Kidney epithelial cell (primary cell): ENCODE measurements around the gene VASN. TPM values are rescaled to one million over a fixed set of nuclear protein-coding genes. Genes with fewer than 3 reads are reported as not detected.
"Not testable (repeated sequence)": the region's sequence is repeated elsewhere in the genome, so short reads cannot be mapped to it uniquely, and the experiment has no call there.

Experiments
- DNase-seq: peaks from one replicate; pipeline ENCODE4 v3.0.0-alpha.2; 2010; ENCODE audit warnings: low read depth
- H3K27me3 ChIP-seq: 2 replicates; pipeline ENCODE4 v1.6.0; 2011; ENCODE audit warnings: low read length; ENCODE audit not compliant: control insufficient read depth, insufficient read depth
- H3K36me3 ChIP-seq: 2 replicates; pipeline ENCODE4 v1.5.1; 2011; ENCODE audit warnings: low read length; ENCODE audit not compliant: control insufficient read depth, insufficient read depth
- H3K4me3 ChIP-seq: 2 replicates; pipeline ENCODE4 v1.5.1; 2011; ENCODE audit warnings: low read depth, mild to moderate bottlenecking, control low read depth, low read length
- total RNA-seq: library from RNA; depleted of rRNA; stranded (reverse); fragments of >200 nt; gene quantifications from 2 replicates; pipeline ENCODE4 v1.2.3, GENCODE V29; 2015
- TF ChIP-seq, protein P1 (sequence below): IDR thresholded peaks from 2 replicates; pipeline ENCODE4 v1.5.1; 2011; ENCODE audit warnings: mild to moderate bottlenecking, moderate library complexity, low read length, control low read depth, inconsistent platforms; ENCODE audit not compliant: insufficient read depth, poor library complexity, severe bottlenecking

Gene VASN
- total RNA-seq, 1 donor from 2014 or later: 60.4 TPM

DNA sequence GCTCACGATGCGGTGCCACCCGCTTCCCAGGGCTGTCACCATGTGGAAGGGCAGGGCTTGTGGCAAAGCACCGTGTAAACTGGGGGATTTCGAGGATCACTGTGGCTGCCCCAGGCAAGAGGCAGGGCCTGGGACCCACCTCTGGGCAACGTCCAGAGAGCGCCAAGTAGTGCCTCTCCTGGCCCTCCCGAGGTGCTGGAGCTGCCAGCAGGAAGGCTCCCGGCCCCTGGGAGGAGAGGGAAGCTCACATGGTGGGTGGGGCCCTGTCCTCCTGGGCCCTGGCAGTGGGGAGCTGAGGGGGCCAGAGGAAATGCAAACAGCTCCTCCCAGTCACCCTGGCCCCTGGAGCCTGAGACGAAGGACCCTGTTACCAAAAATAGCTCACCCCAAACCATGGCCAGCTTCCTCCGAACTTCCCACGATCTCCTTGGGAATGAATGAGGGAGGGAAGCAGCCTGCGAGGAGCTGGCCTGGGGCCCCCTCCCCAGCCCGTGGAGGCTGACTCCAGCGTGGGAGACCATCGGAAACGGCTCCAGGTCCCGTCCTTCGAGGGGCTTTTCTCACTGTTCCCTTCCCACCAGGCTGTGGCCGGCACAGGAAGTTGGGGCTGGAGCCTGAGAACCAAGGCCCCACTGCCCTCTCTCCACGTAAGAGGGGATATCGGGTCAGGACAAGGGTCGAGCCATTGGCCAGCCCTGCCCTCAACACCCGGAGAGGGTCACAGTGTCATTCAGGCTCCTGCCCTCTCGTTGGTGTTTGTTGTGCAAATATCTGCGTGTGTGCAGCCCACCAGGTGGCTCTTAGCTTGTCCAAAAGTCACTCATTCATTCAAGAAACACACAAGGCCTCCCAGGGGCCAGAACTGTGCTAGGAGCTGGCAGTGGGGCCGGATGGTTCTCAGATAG, 17.7 kb downstream of the VASN start:
- TF ChIP-seq, protein P1, sequence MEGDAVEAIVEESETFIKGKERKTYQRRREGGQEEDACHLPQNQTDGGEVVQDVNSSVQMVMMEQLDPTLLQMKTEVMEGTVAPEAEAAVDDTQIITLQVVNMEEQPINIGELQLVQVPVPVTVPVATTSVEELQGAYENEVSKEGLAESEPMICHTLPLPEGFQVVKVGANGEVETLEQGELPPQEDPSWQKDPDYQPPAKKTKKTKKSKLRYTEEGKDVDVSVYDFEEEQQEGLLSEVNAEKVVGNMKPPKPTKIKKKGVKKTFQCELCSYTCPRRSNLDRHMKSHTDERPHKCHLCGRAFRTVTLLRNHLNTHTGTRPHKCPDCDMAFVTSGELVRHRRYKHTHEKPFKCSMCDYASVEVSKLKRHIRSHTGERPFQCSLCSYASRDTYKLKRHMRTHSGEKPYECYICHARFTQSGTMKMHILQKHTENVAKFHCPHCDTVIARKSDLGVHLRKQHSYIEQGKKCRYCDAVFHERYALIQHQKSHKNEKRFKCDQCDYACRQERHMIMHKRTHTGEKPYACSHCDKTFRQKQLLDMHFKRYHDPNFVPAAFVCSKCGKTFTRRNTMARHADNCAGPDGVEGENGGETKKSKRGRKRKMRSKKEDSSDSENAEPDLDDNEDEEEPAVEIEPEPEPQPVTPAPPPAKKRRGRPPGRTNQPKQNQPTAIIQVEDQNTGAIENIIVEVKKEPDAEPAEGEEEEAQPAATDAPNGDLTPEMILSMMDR: no peak
- Histone ChIP-seq H3K36me3 (no peaks in the 10 kb centered on the region), H3K27me3 (no peaks in the 10 kb centered on the region), H3K4me3 (no peak overlapping the region)
- no peak for DNase-seq

DNA sequence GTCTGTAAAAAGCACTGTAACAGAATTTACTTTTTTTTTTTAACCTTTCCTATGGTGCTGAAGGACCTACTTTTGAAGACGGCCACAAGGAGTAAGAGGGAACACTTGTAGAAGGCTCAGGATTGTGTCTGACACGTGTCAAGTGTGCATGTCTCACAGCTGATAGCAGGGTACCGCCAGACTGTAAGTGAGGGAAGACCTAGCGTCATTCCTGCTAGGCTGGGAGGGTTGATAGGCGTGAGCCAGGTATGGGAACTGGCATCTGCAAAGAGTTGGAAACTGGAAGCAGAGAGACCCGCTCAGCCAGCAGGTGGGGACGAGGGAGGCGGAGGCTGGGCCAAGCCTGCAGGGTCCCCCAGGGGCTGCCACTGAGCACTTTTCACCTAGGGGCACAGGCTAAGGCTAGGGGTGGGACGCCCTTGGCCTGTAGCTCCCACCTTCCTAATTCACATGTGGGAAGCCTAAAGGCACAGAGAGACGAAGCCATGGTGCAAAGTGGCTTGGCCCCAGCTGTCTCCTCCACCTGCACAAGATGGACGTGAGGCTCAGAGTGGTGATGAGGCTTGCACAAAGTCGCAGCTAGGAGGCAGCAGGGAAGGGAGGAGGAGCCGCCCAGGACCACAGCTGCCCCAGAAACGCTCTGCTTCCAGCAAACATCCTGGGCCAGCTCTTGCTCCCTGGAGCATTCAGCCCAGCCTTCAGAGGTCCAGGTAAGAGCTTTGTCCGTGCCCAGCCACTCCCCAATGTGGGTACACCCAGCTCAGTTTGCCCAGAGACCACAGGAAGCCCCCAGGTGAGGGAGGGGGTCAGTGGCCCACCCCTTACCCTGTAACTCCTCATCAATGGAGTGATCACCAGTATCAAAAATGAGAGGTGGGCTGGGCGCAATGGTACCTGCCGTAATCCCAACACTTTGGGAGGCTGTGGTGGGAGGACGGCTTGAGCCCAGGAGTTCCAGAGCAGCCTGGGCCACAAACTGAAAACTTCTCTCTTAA, 18.9 kb downstream of the VASN start:
- no peaks in the 10 kb centered on the region for H3K27me3 ChIP-seq
- DNase-seq: no peak
- H3K4me3 ChIP-seq: no peak overlapping the region
- TF ChIP-seq, protein P1: no peak
- H3K36me3 ChIP-seq: no peaks in the 10 kb centered on the region

DNA sequence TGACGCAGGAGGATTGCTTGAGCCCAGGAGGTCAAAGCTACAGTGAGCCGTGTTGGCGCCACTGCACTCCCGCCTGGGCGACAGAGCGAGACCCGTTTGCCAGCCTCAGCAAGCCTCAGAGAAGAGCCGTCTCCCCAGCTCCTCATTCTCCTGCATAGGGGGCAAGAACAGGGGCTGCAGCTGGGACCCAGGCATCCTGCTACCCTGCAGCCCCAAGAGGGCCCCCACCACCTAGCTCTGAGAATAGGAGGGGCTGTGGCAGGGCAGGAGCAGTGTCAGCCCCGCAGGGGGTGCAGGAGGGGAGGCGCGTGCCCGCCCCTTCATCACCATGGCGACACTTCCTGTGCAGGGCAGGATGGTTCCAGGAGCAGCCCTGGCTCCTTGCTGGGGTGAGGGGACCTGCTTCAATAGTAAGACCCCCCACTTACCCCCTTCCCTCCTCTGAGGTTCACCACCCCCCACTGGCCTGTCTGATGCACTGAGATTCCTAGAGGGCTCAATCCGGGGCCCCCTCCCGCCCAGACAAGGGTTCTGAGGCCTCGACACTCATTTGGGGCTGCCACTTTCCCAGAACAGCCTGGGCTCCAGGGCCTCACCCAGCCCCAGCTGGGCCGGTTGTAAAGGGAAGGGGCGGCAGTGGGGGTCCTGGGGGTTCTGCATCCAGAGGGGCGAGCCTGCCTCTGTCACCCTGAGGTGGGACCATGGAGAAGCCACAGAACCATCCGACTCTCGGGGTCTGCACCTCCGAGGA, 20.2 kb downstream of the VASN start:
- H3K36me3 ChIP-seq: no peaks in the 10 kb centered on the region
- TF ChIP-seq, protein P1: no peak
- H3K4me3 ChIP-seq: no peak overlapping the region
- no peak for DNase-seq
- H3K27me3 ChIP-seq: no peaks in the 10 kb centered on the region

DNA sequence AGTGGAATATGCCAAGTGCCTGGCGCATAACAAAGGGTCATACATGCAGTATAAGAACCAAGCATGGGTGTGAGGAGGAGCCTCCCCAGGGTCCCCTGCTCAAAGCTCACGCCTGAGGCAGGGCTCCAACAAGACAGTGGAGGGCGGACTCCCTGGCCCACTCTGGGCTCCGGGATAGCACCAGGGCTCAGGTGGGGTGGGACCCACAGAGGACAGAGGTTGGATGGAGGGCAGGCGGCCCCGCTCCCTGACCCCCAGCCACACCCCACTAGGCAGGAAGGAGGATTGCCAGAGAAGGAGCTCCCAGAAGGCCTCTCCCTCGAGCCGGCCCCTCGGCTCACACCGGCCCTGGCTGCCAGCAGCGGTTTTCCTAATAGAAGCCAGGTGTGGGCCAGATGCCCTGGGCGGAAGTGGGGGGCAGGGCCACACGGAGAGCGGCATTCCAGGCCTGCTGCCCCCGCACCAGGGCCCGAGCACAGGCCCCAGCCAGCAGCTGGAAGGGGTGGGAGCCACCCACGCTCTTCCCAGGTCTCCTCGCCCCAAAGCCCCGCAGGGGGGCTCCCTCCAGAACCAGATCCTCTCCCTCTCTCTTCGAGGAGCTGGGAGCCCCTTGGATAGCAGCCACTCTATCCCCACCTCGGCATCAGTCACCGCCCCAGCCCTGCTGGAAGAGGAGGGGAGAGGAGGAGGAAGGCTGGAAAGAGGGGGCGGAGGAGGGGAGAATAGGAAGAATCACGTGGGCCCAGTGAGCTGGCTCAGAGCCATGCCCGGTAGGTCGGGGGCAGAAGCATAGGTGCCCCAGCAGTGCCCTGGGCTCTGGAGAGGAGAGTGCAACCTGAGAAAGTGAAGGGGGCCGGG, 21.0 kb downstream of the VASN start:
- no peak for DNase-seq
- no peaks in the 10 kb centered on the region for H3K36me3 ChIP-seq
- no peaks in the 10 kb centered on the region for H3K27me3 ChIP-seq
- TF ChIP-seq, protein P1: no peak
- no peak overlapping the region for H3K4me3 ChIP-seq

DNA sequence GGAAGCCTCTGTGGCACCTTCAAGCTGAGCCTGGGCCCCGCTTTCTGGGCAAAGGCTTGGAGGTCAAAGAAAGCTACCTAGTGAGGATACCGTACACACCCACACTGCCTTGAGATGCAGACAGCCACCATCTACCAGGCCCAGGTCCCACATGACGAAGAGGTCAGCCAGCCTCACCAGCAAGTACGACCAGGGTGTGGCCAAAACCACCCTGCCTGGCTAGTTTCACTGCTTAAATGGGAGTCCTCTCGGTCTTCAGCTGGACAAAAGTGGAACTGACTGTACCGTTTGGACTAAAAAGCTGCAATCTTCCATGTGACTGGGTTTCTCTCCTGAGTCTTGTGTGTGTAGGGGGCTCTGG, 21.6 kb downstream of the VASN start:
- DNase-seq: no peak

DNA sequence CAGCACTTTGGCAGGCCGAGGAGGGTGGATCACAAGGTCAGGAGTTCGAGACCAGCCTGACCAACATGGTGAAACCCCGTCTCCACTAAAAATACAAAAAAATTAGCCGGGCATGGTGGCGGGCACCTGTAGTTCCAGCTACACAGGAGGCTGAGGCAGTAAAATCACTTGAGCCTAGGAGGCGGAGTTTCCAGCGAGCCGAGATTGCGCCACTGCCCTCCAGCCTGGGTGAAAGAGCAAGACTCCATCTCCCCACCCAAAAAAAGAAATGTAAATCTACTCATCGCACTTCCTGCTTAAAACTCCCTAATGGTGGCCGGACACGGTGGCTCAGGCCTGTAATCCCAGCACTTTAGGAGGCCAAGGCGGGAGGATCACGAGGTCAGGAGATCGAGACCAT, 22.2 kb downstream of the VASN start:
- H3K36me3 ChIP-seq, H3K27me3 ChIP-seq, H3K4me3 ChIP-seq, DNase-seq: not testable (repeated sequence)

More for the DNA sequence above, 21.6 kb downstream of the VASN start:
- H3K27me3 ChIP-seq: no peaks in the 10 kb centered on the region
- H3K4me3 ChIP-seq: no peak overlapping the region
- TF ChIP-seq, protein P1: no peak
- H3K36me3 ChIP-seq: no peaks in the 10 kb centered on the region
